Stimulated activated CD8-positive, alpha-beta memory T cell treated with anti-CD3 and anti-CD28 coated beads, Interleukin-4, amount 100 ng/mL, for 48 hours (primary cell): ENCODE results near the gene FGF2.

Source experiments
- DNase-seq: peaks from one replicate; pipeline ENCODE4 v3.0.0-alpha.2; 2020

The FGF2 gene

DNA sequence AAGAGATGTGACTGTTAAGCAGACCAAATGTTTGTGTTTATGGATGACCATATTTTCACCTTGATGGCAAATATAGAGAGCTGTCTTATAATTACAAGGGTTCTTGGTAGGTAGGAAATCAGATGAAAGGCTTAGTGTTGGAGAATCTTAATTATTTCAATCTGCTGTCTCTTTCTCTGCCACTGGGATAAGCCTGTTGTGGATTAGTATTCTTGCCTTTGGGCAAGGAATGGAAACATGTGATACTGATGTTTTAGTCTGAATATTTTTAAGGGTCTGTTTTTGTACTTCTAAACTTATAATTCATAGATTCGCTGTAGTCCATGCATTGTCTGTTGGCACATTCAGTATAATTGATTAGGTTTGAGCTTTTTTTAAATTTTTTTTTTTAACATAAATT, 119.5 kb downstream of the FGF2 start:
- DNase-seq = no peak
